ENCODE measurements around the gene HOXC9.

HOXC9 gene

DNA sequence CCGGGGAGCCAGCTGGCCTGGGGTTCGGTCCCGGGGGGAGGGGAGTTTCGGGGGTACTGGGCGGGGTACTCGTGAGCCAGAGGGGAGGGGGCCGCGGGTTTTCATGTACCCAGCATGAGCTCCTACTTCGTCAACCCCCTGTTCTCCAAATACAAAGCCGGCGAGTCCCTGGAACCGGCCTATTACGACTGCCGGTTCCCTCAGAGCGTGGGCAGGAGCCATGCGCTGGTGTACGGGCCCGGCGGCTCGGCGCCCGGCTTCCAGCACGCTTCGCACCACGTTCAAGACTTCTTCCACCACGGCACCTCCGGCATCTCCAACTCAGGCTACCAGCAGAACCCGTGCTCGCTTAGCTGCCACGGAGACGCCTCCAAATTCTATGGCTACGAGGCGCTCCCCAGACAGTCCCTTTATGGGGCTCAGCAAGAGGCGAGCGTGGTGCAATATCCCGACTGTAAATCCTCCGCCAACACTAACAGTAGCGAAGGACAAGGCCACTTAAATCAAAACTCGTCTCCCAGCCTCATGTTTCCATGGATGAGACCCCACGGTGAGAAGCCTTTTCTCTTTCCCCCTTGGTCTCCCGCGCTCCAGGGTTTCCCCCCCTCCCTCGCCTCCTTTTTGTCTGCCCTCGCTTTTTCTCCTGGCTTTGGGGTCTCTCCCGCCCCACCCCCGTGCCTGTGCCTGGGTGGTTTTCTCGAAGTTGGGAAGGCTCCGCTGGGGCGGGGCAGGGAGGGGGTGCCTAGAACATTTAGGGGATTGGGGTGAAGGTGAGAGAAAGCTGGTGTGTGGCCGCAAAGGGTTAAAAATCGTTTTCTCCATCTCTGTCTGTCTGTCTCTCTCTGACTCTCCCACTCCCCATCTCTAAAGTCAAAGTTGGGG is 9.5 kb downstream of the HOXC9 start:
- peak overlapping the region; percentile 42 for H3K4me3 ChIP-seq (ENCODE audit: low read depth, low read length)
- no peak for TF ChIP-seq MYC (IDR thresholded peaks at IDR 0.05; ENCODE audit: low read depth, low read length)
- TF ChIP-seq, protein P1, sequence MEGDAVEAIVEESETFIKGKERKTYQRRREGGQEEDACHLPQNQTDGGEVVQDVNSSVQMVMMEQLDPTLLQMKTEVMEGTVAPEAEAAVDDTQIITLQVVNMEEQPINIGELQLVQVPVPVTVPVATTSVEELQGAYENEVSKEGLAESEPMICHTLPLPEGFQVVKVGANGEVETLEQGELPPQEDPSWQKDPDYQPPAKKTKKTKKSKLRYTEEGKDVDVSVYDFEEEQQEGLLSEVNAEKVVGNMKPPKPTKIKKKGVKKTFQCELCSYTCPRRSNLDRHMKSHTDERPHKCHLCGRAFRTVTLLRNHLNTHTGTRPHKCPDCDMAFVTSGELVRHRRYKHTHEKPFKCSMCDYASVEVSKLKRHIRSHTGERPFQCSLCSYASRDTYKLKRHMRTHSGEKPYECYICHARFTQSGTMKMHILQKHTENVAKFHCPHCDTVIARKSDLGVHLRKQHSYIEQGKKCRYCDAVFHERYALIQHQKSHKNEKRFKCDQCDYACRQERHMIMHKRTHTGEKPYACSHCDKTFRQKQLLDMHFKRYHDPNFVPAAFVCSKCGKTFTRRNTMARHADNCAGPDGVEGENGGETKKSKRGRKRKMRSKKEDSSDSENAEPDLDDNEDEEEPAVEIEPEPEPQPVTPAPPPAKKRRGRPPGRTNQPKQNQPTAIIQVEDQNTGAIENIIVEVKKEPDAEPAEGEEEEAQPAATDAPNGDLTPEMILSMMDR (IDR thresholded peaks at IDR 0.05; ENCODE audit: low read depth, low read length), result no peak
- no peak for TF ChIP-seq POLR2A (IDR thresholded peaks at IDR 0.05; ENCODE audit: extremely low read depth, insufficient read length)
- TF ChIP-seq, protein P2, sequence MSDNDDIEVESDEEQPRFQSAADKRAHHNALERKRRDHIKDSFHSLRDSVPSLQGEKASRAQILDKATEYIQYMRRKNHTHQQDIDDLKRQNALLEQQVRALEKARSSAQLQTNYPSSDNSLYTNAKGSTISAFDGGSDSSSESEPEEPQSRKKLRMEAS (IDR thresholded peaks at IDR 0.05; ENCODE audit: low read depth, low read length), result no peak
- peak; percentile 73 for DNase-seq (ENCODE audit: low read depth)

DNA sequence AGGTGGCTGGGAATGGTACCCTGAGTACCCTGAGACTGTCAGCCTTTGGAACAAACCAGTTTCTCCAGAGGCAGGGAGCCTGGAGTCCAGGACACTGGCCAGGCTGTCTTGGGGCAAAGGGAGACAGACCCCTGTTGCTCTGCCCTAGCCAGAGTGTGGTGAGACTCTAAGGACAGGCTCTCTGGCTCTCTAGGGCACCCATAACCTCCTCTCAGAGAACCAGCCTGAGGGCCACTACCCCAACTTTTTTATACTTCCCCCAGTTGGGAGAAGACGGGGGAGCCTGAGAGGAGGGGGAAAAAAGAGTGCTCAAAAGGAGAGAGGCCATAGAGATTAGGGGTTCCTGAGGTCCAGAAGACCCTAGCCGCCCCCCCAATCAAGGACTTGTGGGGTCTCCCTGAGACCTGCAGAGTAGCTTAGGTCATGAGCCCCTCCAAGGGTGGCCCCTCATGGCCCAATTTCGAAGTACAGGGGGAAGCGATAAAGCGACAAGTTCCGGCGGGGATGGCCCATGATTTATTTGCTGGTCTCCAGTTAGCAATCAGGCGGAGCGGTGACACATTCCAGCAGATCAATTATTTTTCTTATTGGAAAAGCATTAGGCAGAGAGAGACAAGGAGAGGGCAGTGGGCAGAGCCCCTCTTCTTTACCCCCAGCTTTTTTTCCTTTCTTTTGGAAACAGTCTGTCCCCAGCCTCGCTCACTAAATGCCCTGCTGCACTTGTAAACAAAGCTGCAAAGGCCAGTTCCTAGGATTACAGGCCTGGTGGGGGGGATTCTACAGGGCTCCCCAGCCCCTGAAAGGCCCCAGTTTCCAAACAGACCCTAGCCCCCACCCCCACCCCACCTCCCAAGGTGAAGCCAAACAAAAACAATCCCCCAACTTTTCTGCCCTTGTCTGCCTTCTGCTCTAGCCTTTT is 10.4 kb downstream of the HOXC9 start:
- no peak for TF ChIP-seq MYC (IDR thresholded peaks at IDR 0.05; ENCODE audit: low read depth, low read length)
- TF ChIP-seq, protein P2 (IDR thresholded peaks at IDR 0.05; ENCODE audit: low read depth, low read length), result no peak
- no peak for TF ChIP-seq POLR2A (IDR thresholded peaks at IDR 0.05; ENCODE audit: extremely low read depth, insufficient read length)
- TF ChIP-seq, protein P1 (IDR thresholded peaks at IDR 0.05; ENCODE audit: low read depth, low read length), result no peak

DNA sequence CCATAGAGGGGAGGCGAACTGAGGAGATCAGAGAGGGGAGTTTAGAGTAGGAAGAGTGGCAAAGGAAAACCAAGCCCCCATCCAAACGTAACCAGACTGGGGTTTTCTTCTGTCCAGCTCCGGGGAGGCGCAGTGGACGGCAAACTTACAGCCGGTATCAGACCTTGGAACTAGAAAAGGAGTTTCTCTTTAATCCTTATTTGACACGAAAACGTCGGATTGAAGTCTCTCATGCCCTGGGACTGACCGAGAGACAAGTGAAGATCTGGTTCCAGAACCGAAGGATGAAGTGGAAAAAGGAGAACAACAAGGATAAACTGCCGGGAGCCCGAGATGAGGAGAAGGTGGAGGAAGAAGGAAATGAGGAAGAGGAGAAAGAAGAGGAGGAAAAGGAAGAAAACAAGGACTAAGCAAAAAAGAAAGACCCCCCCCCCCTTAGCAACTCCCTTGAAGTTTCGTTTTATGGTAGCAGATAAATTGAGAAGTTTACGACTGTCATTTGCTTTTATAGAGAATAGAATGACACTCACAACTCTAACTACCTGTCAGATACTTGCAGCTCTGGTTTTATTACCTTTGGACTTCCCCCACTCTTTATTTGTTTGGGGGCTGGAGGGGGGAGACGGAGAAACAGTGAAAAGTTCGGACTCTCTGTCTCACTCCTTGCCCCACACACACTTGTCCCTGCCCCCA is 11.2 kb downstream of the HOXC9 start:
- no peak for DNase-seq (ENCODE audit: low read depth)
- H3K4me3 ChIP-seq (ENCODE audit: low read depth, low read length), result no peak overlapping the region
- TF ChIP-seq POLR2A (IDR thresholded peaks at IDR 0.05; ENCODE audit: extremely low read depth, insufficient read length) (no peak), MYC (IDR thresholded peaks at IDR 0.05; ENCODE audit: low read depth, low read length) (no peak)
- TF ChIP-seq, protein P2 (IDR thresholded peaks at IDR 0.05; ENCODE audit: low read depth, low read length), result no peak
- TF ChIP-seq, protein P1 (IDR thresholded peaks at IDR 0.05; ENCODE audit: low read depth, low read length), result no peak

More for the DNA sequence above, 10.4 kb downstream of the HOXC9 start:
- no peak overlapping the region for H3K4me3 ChIP-seq (ENCODE audit: low read depth, low read length)
- no peak for DNase-seq (ENCODE audit: low read depth)

DNA sequence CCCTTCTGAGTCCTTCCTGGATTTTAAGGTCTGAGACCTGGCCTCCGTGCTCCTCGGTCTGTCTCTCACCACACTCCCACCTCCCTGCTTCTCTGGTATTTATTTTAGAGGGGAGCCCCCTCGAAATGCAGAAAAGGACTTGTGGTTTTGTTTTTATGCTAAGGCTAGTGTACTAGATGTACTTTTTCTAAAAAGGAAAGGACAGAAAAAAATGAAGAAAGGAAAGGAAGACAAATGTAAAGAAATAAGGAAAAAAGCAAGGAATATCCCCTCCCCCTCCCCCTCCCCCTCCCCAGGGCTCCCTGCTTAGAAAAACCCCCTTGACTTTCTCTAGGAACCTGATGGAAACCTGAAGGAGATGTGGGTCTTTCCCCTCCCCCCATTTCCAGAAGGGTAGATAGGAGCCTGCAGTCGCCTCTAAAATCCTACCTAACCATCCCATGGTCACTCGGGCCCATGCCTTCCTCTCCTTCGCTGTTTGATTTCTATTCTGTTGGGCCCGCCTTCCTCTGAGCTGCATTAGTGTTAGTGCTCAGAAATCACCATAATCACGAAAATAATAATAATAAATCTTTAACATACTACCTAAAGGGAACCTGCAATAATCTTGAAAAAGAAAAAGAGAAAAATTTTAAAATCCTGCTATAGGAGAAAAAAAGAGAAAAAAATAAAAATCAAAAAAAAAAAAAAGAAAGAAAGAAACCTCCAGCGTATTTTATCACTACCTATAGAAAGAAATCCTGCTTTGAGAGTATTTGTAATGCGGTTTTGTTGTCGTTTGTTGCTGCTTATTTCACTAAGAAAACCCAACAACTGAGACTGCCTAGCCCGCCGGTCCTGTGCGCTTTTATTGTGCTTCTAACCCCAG is 11.9 kb downstream of the HOXC9 start:
- no peak for DNase-seq (ENCODE audit: low read depth)
- no peak for TF ChIP-seq MYC (IDR thresholded peaks at IDR 0.05; ENCODE audit: low read depth, low read length)
- TF ChIP-seq, protein P2 (IDR thresholded peaks at IDR 0.05; ENCODE audit: low read depth, low read length), result no peak
- TF ChIP-seq, protein P1 (IDR thresholded peaks at IDR 0.05; ENCODE audit: low read depth, low read length), result no peak
- TF ChIP-seq POLR2A (IDR thresholded peaks at IDR 0.05; ENCODE audit: extremely low read depth, insufficient read length), result no peak
- no peak overlapping the region for H3K4me3 ChIP-seq (ENCODE audit: low read depth, low read length)
